Lower leg skin (tissue), 3 donors: ENCODE results near the gene GAS7.

Source experiments
- POLR2A ChIP-seq, 2 donors: fragments of 450-650 bp; IDR thresholded peaks; one replicate each; pipeline ENCODE4 v1.6.1; 2016 to 2017; ENCODE audit warnings: antibody characterized with exemption in 2 of 2, mild to moderate bottlenecking in 1 of 2, moderate library complexity in 1 of 2
- TF ChIP-seq, protein P1 (sequence below), 3 donors: fragments of 450-650 bp; IDR thresholded peaks; one replicate each; pipeline ENCODE4 v1.5.1; 2016; ENCODE audit warnings: antibody characterized with exemption in 3 of 3, mild to moderate bottlenecking in 3 of 3, moderate library complexity in 2 of 3

DNA sequence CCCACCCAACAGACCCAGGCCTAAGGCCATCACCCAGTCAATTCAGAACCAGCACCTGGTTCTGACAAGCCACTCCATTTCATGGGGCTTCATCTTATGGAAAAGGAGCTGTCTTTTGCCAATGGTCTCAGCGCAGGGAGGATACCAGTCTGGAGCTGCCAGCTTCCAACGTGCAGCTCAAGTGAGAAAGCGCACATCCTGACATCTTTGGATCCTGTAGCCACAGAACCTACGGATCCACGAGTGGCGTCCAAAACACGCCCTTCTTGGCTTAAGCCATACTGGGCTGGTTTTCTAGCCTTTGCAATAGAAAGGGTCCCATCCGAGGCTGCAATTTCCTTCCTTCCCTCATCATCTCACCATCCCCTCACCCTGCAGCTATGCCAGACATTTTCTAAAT lies 101.8 kb downstream of the GAS7 start:
- TF ChIP-seq, protein P1, sequence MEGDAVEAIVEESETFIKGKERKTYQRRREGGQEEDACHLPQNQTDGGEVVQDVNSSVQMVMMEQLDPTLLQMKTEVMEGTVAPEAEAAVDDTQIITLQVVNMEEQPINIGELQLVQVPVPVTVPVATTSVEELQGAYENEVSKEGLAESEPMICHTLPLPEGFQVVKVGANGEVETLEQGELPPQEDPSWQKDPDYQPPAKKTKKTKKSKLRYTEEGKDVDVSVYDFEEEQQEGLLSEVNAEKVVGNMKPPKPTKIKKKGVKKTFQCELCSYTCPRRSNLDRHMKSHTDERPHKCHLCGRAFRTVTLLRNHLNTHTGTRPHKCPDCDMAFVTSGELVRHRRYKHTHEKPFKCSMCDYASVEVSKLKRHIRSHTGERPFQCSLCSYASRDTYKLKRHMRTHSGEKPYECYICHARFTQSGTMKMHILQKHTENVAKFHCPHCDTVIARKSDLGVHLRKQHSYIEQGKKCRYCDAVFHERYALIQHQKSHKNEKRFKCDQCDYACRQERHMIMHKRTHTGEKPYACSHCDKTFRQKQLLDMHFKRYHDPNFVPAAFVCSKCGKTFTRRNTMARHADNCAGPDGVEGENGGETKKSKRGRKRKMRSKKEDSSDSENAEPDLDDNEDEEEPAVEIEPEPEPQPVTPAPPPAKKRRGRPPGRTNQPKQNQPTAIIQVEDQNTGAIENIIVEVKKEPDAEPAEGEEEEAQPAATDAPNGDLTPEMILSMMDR (IDR thresholded peaks at IDR 0.05), result no peak
- no peak for TF ChIP-seq POLR2A (IDR thresholded peaks at IDR 0.05)
